ENCODE data around the gene SGCD. TPM values are rescaled to one million over a fixed set of nuclear protein-coding genes. Genes with fewer than 3 reads are reported as not detected.

The SGCD gene
- polyA plus RNA-seq, 3 donors: 0.32 to 4.2 (median 2.7) TPM

DNA sequence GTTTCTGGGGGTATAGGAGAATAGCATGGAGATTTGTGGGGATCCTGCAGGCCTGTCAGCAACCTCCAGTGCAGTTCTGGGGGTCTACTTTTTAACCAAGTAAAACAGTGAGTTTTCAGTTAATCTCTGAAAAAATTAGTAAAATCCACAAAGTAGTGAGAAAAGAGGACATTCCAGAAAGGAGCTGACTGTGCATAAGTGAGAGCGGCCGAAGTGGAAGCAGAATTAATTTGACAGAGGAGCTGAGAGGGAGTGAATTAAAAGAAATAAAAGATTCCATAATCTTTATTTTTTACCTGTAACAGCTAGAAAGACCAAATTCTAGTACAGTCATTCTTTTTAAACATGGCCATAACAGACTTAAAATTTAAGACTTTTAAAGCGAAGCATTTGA lies 149.2 kb downstream of the SGCD start:
- H3K27ac ChIP-seq (ENCODE audit: low read depth, low read length): no peak overlapping the region
- 60 to 73% (median 67%) methylated on average over 3 of the region's 3 CpGs for WGBS, 3 donors

DNA sequence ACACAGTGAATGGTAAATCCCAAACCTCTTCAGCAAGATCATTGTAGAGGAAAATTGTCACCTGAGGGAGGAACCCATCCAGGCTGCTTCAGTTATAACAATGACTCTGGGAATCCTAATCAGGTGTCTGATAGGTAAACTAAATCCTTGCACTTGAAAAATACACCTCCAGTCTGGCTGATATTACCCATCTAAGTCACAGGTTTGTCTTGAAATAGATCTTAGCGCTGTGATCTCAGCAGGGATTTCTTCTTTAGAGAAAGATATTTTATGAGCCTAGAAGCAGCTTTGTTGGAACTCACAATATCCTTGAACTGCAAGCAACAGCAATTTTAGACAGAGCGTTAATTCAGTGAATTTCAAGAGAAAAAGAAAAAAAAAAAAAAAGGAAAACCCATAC lies 149.7 kb downstream of the SGCD start:
- no peak overlapping the region for H3K27ac ChIP-seq (ENCODE audit: low read depth, low read length)
- WGBS, 3 donors: 66 to 79% (median 78%) methylated on average over 2 of the region's 2 CpGs

DNA sequence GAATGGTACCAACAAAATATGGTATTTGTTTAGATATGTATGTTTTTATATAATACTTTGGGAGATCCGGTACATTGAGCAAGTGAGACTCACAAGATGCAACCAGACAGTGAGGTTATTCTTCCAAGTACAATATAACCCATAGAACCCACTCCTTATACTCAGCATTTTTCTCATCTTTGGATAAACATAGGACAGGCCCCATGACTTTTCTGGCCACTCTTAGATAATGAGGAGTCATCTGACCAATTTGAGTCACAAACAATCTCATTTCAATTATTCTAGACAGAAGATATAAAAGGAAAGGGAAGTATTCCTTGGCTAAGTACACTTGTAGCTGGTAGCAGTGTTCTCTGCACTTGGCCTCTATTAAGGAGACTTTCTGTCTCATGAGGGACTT lies 150.2 kb downstream of the SGCD start:
- no peak overlapping the region for H3K27ac ChIP-seq (ENCODE audit: low read depth, low read length)

DNA sequence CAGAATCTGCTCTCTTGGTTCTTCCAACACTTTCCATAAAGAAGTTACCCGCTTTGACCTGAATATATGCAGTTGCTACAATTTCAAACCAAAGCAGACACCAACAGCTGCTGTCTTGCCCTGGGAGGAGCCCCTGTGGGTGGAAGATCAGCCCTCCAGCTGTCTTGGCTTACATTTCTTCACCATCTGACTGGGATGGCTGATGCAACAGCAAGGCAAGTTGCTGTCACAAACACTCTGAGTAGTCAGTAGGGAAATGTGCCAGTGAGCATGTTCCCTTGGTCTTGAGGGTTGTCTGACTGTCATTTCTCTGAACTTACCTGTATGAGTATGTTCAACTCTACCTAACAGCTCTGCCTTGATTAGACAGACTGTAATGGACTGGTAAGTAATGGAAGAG lies 152.9 kb downstream of the SGCD start:
- 83 to 92% (median 84%) methylated on average over 1 of the region's 1 CpG for WGBS, 3 donors
- H3K27ac ChIP-seq (ENCODE audit: low read depth, low read length): no peak overlapping the region

More for the DNA sequence above, 150.2 kb downstream of the SGCD start:
- 82 to 88% (median 88%) methylated on average over 1 of the region's 1 CpG for WGBS, 3 donors

DNA sequence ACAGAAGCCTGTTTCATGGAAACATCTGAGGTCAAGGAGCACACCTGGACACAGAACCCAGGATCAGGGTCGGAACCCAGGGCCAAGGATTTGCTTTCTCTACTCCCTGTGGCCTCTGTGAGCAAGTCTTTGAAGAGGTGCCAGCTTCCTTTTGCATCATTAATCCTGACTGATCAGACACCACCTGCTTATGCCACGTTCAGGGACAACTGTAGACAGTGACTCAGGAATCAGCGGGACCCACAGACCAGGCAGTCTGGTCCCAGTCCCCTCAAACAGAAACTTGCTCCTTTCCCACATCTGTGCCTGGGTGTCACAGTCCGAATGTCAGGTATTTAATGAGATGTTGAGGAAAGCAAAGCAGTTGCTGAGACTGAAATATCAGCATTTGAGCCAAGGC lies 154.8 kb downstream of the SGCD start:
- 43 to 66% (median 62%) methylated on average over 4 of the region's 4 CpGs for WGBS, 3 donors
- H3K27ac ChIP-seq (ENCODE audit: low read depth, low read length): no peak overlapping the region

DNA sequence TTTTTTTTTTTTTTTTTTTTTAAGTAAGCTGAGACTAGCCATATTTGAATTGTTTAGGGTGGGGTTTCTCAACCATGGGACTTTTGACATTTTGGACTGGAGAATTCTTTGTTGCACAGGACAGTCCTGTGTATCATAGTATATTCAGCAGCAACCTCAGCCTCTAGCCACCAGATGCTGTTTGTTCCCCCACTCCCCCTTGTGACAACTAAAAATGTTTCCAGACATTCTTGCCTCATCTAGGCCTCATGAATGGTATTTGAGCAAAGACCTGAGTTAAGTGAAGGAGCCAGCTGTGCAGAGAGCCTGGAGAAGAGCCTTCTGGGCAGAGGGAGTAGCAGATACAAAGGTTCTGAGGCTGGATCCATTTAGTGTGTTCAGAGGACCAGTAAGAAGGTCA lies 155.9 kb downstream of the SGCD start:
- H3K27ac ChIP-seq (ENCODE audit: low read depth, low read length): no peak overlapping the region

DNA sequence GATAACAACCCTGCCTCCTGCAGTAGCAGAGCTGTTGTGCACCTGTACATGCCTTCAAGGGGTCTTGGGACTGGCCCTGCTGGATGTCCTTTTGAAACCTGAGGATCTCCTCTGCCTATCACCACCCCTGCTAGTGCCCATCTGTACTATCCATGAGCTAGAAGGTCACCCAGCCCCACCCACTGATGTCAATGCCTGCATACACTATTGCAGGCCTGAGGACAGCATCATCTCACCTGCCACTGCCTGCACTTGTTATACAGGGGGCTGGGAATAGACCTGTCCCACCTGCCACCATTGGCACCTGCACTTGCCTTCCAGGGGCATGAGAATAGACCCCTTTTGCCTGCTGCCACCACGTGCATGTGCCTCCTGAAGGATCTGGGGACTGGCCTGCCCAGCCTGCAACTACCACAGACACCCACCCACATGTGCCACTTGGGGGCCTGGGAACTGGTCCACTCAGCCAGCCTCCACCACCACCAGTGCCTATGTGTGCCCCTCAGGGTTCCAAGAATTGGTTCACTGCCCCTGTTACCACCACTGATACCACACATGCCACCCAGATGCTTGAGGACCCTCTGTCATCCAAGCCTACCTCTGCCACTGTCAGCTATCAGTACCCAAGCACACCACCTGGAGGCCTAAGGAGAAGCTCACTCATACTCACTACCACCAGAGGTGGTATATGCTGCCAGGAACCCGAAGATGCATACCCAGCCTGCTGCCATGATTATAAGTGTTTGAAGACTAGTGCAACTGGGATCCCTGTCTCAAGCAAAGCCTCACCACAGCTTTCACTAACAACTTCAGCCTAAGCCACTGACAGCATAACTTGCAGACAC lies 159.7 kb downstream of the SGCD start:
- no peak overlapping the region for H3K27ac ChIP-seq (ENCODE audit: low read depth, low read length)
- WGBS, 3 donors: 68 to 89% (median 87%) methylated on average over 2 of the region's 2 CpGs

DNA sequence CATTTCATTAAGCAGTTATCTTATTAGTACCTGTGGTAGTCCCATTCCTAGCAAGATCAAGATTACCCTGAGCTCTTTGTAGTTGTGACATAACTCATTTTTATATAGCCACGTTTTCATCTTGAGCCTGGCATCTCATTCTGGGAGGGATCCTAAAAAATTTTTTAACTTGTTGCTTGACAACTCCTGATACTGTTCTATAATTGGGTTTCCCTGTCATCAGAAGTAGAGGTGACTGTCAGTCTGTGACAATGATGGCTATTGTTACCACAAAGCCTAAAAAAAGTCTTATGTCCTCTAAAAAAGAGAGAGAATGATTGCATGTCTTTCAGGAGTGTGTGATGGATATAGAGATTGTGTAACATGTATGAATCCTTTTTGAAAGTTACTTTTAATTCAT lies 164.8 kb downstream of the SGCD start:
- WGBS, 3 donors: 28 to 37% (median 31%) methylated on average over 1 of the region's 1 CpG
- H3K27ac ChIP-seq (ENCODE audit: low read depth, low read length): no peak overlapping the region

DNA sequence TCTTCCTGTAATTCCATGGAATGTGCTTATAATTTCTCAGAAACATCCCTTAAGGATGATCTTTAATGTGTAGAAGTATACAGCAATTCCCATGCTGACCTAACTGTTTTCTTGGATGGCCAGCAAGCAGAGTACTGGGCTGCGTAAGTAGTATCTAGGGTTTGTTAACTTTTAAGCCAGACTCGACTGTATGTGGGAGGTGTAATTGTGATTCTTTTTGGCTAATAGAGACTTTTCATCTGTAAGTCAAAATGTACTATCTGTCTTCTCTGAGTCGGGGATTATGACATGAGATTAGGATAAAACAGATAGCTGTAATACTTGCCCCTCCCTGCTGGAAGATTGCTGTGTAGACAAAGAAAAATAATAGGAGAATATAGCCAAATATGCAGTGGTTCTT lies 169.3 kb downstream of the SGCD start:
- WGBS, 3 donors: 49 to 59% (median 58%) methylated on average over 3 of the region's 3 CpGs

DNA sequence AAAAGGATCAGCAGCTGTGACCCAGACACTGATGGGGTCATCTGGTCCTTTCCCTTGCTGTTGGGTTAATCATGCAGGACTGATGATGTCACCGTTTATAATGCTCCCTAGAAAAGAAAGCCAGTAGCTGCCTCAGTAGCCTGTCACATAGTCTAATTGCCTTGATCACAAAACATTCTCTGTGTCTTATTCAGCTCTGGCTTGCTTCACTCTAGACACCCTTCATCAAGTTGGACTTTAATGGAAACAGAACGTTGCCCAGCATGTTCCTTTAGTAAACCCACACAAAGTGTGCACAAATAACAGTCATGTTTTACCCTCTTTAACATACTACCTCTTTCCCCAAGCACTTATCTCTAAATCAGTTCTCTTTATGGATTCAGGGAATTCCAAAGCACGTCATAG lies 170.8 kb downstream of the SGCD start:
- no peak overlapping the region for H3K27ac ChIP-seq (ENCODE audit: low read depth, low read length)
- WGBS, 3 donors: 48 to 68% (median 59%) methylated on average over 3 of the region's 3 CpGs

More for the DNA sequence above, 169.3 kb downstream of the SGCD start:
- H3K27ac ChIP-seq (ENCODE audit: low read depth, low read length): no peak overlapping the region

DNA sequence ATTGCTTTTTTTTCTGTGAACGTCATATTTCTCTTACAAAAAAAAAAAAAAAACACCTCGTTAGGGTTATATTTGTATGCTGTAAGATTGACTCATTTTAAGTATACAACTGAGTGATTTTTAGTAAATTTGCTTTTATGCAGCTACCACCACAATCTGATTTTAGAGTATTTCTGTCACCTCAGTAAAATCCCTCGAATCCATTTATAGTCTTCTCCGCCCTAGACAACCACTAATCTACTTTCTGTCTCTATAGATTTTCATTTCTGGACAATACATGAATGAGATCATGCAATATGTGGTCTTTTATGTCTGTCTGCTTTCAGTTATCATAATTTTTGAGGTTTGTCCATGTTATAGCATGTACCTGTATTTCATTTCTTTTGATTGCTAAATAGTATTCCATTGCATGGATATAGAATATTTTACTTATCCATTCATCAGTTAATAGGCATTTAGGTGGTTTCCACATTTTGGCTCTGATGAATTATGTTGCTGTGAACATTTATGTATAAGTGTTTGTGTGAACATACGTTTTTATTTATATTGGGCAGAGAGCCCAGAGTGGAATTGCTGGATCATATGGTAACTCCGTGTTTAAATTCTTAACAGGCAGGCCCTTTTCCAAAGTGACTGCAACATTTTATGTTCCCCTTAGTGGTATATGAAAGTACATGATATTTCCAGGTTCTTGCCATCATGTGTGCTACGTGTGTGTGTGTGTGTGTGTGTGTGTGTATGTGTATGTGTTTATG lies 171.4 kb downstream of the SGCD start:
- 68 to 85% (median 72%) methylated on average over 7 of the region's 7 CpGs for WGBS, 3 donors
- no peak overlapping the region for H3K27ac ChIP-seq (ENCODE audit: low read depth, low read length)

DNA sequence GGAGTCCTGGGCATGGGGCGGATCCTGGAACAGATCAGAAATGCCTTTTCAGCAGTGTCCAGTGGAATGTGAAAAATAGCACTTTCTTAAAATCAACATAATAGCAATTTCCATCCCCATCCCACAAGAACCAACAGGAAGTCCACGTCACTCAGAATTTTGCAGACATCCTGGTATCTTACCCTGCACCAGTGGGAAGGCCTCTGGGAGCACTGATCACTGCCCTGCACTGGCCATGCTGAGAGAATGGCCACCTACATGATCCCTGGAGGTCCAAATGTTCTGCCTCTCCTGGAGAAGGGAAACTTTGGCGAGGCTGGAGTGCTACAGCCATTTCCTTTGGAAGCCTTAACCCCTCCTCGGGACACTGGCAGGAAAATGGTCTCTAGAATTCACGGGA lies 173.8 kb downstream of the SGCD start:
- no peak overlapping the region for H3K27ac ChIP-seq (ENCODE audit: low read depth, low read length)
- 50 to 73% (median 54%) methylated on average over 5 of the region's 5 CpGs for WGBS, 3 donors

DNA sequence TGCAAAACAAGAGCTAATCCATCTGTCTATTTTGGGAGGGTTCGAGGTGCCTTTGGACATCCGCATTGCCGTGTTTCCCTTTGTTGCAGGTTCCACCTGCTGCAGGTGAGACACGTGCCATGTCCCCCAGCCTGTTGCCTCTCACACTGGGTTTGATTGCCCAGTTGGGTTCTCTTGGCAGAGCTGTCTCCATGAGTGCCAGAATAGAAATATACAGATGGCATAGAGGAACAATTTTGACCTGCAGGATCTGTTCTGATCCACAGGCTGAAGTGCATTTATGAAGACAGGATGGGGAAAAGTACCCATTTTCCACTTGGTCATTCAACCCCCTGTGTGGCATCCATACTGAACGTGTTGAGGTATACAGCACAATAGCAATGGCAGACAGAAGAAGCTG lies 178.1 kb downstream of the SGCD start:
- H3K27ac ChIP-seq (ENCODE audit: low read depth, low read length): no peak overlapping the region
- 81 to 88% (median 86%) methylated on average over 5 of the region's 5 CpGs for WGBS, 3 donors

DNA sequence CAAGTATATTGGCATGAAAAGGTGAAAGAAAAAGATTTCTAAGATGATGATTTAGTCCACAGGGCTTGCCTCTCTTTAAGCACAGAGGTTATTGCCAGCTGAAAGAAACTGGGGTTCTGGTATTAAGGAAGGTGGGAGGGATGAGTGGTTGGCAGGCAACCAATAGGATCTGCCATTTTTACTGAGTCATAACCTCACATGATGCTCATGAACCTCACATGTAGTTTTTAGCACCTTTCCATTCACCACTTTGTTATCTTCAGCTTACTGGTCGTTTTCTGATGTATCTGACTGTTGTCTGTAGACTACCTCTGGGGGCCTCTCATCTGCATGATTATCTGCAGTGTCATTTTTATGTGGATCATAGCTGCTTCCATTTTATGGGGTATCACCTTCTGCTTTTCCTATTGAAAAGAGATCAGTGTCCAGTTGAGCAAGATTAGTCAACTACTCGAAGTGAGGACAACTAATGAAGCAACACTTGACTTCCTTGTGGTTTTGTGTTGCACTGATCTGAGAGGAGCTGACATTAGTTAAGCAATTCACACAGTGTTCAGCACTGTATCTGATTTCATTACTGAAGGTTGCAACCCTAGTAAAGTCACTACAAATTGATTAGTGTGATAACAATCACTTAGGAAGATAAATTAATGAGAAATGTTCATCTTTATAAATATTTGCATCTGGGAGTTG lies 186.3 kb downstream of the SGCD start:
- WGBS, 3 donors: 35 to 44% (median 36%) methylated on average over 2 of the region's 2 CpGs
- no peak overlapping the region for H3K27ac ChIP-seq (ENCODE audit: low read depth, low read length)

DNA sequence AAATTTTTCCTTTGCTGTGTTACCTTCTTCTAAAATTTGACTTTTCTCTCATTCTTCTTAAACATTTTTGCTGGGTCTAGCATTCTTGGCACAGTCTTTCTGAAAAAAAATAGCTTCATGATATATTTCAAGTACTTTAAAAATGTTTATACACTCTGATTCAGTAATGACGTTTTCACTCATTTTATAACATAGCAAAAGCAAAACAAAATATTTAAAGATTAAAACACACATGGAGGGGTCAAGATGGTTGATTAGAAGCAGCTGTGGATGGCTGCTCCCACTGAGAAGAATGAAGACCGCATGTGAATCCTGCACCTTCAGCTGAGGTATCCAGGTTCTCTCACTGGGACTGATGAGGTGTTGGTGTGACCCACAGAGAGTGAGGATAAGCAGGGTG lies 188.2 kb downstream of the SGCD start:
- 60 to 72% (median 63%) methylated on average over 2 of the region's 2 CpGs for WGBS, 3 donors

DNA sequence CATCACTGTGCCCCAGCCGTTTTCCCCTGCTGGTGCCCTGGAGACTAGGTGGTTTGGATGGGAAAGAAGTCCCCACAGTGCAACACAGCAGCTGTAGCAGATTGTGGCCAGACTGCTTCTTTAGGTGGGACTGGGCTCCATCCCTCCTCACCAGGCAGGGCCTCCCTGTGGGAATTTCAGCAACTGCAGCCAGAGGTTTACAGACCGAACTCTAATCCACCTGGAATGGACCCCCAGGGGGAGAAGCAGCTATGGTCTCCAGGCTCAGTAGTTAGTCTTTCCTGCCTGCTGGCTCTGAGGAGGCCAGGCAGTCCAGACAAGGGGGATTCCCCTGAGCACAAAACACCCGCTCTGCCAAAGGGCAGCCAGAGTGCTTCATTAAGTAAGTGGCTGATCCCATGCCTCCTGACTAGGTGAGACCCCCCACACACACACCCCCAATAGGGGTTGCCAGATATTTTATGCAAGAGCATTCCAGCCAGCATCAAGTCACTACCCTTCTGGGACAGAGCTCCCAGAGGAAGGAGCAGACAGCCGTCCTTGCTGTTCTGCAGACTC lies 188.9 kb downstream of the SGCD start:
- H3K27ac ChIP-seq (ENCODE audit: low read depth, low read length): no peak overlapping the region
- WGBS, 3 donors: 59 to 82% (median 77%) methylated on average over 4 of the region's 4 CpGs

More for the DNA sequence above, 188.2 kb downstream of the SGCD start:
- no peak overlapping the region for H3K27ac ChIP-seq (ENCODE audit: low read depth, low read length)

DNA sequence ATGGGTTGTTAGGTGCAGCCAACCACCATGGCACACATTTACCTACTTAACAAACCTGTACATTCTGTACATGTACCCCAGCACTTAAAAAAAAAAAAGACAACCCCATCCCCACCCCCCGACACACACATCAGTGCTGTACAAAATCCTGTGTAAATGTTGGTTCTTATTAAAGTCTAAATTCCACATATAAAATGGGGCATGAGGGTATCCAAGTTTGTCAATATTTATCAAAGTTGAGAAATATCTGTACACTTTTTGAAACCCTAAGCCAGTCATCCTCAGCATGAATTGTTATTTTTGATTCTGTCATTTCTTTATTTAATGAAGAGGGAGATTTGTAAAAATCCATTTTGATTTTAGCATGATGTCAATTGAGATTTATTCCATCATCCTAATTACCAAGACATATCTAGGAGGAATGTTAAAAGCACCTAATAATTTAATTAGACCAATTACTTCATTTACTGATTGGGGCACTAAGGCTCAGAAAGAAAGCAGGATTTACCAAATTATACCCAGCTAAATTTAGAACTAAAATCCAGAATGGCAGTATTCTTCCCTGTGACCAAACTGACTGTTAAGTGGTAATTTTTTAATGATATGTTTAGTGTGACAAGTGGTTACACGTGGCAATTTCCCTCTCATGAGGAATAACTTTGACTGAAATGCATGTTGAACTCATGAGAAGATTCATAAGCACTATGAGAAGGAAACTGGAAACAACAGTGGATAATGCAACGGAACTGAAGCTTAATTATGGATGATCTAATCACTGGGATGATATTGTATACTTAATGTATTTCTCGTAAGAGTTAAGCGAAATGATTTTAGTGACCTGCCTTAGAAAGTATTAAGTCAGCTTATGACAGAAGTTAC lies 195.9 kb downstream of the SGCD start:
- WGBS, 3 donors: 58 to 79% (median 77%) methylated on average over 5 of the region's 5 CpGs
- no peak overlapping the region for H3K27ac ChIP-seq (ENCODE audit: low read depth, low read length)

DNA sequence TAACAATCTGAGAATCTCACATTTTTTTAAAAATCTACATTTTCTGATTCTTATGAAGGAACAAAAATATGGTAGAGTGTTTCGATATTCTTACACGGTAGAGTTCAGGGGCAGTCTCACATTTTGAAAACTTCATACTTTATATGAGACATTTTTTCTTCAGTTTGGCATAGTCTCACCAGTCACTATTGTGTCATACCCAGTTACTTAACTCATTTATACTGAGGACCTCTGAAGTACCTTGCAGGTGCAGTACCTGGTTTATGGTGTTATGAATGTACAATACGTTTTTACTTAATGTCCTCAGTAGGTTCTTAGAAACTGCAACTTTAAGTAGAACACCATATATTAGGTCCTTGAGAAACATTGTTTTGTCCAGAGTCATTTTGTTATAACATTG lies 196.6 kb downstream of the SGCD start:
- 83 to 87% (median 85%) methylated on average over 3 of the region's 3 CpGs for WGBS, 3 donors

More for the DNA sequence above, 196.6 kb downstream of the SGCD start:
- H3K27ac ChIP-seq (ENCODE audit: low read depth, low read length): no peak overlapping the region
